Activated CD8-positive, alpha-beta memory T cell treated with anti-CD3 and anti-CD28 coated beads for 48 hours (primary cell): ENCODE data around the gene RPS26.
A peak's percentile ranks its signal among the peaks of the same experiment; 100 is the strongest.
"Not testable (repeated sequence)": the region's sequence is repeated elsewhere in the genome, so short reads cannot be mapped to it uniquely, and the experiment has no call there.

Source experiments
- DNase-seq, 3 experiments: peaks; one replicate each; pipeline ENCODE4 v3.0.0-alpha.2; 2020; ENCODE audit warnings: low read depth in 2 of 3, low spot score in 2 of 3

RPS26 gene

DNA sequence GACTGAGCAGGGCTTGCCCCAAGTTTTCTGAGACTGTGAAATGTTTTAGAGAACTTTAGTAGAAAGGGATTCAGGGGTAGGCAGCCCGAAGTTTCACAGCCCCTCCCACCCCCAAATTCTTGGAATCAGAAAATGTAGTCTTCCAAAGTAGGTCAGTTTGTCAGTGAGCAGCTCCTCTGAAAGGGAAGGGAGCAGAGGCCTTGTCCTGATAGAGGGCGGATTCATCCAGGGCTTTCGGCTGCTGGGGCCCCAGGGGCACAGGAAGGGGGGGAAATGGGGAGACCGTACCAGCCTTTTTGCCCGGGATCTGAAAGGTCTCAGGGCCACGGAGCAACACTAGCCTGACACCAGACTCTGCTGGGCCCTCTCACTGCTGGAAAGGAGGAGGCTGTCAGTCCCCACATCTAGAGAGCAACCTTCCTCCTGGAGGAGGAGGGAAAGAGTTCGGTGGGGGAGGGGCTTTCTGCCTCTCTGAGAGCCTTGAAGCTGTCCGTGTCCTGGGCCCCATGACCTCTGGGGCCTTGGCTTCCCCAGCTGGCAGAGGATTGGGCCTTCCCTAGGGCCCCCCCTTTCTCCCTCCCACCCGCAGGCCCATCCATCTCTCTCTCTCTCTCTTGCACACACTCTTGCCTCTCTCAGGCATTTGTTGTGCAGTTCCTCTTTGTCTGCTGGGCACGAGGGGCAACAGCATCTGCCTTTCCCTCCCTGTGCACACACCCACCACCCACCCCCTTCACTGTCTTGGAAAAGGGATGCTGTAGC, 21.1 kb upstream of the RPS26 start, which contains the start of gene IKZF4:
Gene IKZF4, plus strand, starts transcription at position 621 of the 762 bp plus-strand sequence. CDS start 451 bp downstream, outside the sequence.
- DNase-seq = no peak

DNA sequence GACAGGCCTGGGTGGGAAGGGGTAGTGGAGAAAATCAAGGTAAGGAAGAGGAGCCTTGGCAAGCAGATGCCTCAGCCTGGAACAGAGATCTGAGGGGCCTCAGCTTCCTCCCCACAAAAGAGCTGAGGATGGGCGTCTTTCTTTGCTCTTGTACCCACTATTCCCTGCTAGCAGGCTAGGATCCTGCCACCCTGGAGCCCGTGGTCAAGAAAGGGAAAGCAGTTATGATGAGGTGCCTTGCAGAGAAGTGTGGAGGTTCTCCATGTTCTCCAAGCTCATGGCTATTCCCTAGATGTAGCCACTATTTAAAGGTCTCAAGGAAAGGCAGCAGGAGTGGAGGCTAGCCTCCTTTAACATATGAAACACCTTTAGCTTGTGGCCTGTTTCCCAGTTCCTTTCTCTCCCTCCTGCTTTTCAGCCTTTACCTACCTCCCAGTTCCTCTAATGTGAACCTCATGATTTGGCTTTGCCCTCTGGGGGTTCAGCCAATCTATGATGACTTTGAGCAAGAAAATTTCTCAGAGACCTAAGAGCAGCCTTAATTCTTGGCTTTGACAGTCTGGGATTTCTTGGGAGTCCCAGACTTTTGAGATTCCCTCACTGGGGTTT, 19.7 kb upstream of the RPS26 start:
- no peak for DNase-seq

GRCh38 chr12:56028511-56029165, 13.1 kb upstream of the RPS26 start:
- no peak for DNase-seq

DNA sequence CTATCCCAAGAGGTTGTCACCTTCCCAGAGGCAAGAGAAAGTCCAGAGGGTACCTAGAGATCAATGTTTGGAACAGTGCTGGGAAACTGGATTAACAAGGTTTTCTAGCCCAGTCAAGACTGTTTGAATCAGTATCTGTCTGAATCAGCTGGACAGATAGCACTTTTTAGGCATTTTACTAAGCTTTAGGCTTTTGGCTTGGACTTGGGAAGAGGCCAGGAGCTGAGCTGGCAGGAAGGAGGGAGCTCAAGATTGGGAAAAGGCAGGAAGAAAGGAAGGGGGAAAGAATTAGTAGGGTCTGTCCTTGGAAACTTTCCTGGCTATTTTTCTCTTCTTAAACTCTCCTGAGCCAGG, 12.6 kb upstream of the RPS26 start:
- DNase-seq = no peak

DNA sequence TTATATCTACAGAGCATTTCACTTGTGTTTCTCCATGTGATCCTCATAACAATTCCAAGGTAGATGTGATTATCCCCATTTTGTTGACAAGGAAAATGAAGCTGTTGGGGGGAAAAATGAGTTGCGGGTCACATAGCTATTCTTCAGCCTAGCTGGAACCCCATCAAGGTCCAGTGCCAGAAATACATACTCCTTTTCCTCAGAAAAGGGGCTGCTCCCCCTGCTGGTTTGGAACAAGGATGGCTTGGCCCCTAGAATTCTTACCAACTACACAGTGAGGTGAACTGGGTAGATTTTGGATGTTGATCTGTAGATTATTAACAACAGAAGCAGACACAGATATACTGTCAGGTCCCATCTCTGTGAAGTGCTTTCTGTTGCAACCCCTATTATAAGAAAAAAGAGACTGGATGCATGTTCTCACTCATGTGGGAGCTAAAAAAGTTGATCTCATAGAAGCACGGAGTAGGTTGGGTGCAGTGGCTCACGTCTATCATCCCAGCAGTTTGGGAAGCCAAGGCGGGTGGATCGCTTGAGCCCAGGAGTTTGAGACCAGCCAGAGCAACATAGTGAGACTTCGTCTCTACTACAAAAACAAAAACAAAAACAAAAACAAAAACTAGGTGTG, 11.9 kb upstream of the RPS26 start:
- DNase-seq = no peak

GRCh38 chr12:56031987-56032386, 9.7 kb upstream of the RPS26 start:
- peak in 1 of 3 experiments; percentile 16 for DNase-seq

DNA sequence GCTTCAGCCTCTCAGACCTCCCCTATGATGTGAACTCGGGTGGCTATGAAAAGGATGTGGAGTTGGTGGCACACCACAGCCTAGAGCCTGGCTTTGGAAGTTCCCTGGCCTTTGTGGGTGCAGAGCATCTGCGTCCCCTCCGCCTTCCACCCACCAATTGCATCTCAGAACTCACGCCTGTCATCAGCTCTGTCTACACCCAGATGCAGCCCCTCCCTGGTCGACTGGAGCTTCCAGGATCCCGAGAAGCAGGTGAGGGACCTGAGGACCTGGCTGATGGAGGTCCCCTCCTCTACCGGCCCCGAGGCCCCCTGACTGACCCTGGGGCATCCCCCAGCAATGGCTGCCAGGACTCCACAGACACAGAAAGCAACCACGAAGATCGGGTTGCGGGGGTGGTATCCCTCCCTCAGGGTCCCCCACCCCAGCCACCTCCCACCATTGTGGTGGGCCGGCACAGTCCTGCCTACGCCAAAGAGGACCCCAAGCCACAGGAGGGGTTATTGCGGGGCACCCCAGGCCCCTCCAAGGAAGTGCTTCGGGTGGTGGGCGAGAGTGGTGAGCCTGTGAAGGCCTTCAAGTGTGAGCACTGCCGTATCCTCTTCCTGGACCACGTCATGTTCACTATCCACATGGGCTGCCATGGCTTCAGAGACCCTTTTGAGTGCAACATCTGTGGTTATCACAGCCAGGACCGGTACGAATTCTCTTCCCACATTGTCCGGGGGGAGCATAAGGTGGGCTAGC, 7.0 kb upstream of the RPS26 start:
- DNase-seq = peak in 2 of 3 experiments; percentile 17 to 44

DNA sequence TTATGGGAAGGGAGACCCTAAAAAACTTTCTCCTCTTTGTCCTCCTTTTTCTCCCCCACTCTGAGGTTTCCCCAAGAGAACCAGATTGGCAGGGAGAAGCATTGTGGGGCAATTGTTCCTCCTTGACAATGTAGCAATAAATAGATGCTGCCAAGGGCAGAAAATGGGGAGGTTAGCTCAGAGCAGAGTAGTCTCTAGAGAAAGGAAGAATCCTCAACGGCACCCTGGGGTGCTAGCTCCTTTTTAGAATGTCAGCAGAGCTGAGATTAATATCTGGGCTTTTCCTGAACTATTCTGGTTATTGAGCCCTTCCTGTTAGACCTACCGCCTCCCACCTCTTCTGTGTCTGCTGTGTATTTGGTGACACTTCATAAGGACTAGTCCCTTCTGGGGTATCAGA, 4.6 kb upstream of the RPS26 start:
- DNase-seq = no peak

- DNase-seq = no peak
Observed at GRCh38 chr12:56038022-56038655, 3.6 kb upstream of the RPS26 start.

- no peak for DNase-seq
Observed at GRCh38 chr12:56040151-56040550, 1.6 kb upstream of the RPS26 start.

DNA sequence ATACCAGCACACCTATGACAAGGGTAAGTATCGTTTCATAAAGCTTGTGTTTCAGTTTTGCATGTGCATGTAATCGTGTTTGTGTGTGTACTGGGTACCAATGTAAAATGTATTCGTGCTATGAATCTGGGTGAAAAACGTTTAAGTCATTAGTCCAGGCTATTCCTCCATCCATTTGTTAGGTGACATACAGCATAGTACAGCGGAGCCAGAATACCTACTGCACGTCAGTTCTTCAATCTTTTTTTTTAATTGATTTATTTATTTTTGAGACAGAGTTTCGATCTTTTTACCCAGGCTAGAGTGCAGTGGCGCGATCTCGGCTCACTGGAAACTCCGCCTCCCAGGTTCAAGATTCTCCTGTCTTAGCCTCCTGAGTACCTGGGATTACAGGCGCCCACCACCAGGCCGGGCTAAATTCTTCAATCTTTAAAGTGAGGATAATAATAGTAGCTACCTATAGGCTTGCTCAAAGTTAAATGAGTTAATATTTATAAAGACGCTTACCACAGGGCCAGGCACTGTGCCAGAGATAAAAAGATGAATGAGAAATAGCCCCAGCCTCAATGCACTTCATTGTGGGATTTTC, 661 bp upstream of the RPS26 start:
- DNase-seq = no peak

- DNase-seq = not testable (repeated sequence)
Observed at GRCh38 chr12:56042430-56042813, 704 bp downstream of the RPS26 start.

DNA sequence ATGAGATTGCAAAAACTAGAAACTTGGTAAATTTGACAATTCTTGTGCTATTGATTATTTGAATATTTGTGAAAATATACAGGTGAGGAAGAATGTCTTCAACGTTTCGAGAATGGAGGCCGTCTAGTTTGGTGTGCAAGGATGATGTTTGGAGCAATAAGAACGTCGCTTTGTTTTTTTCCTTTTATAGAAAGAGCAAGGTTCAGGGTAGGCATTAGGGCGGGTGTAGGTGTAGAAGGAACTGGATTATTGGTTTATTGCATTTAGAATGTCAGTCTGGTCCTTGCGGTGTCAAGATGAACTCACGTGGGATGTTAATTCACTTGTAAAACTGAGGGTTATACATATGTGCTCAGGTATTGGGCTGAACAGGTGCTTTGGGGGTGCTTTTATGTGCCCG, 1.1 kb downstream of the RPS26 start:
- no peak for DNase-seq

- DNase-seq = no peak
Observed at GRCh38 chr12:56046027-56046780, 4.5 kb downstream of the RPS26 start.

GRCh38 chr12:56053407-56053893, 11.7 kb downstream of the RPS26 start:
- DNase-seq = no peak

- DNase-seq = not testable (repeated sequence)
Observed at GRCh38 chr12:56059964-56060363, 18.2 kb downstream of the RPS26 start.

DNA sequence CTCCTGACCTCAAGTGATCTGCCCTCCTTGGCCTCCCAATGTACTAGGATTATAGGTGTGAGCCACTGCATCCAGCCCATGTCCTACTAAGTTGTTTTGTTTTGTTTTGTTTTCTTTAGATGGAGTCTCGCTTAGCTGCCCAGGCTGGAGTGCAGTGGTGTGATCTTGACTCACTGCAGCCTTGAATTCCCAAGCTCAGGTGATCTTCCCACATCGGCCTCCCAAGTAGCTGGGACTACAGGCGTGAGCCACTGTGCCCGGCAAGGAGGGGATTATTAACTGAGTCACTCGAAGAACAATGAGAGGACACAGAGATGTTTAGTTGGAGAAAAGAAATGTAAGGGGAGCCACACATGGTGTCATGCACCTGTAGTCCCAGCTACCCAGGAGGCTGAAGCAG, 20.3 kb downstream of the RPS26 start:
- no peak for DNase-seq

GRCh38 chr12:56062996-56063395, 21.3 kb downstream of the RPS26 start:
- no peak for DNase-seq

DNA sequence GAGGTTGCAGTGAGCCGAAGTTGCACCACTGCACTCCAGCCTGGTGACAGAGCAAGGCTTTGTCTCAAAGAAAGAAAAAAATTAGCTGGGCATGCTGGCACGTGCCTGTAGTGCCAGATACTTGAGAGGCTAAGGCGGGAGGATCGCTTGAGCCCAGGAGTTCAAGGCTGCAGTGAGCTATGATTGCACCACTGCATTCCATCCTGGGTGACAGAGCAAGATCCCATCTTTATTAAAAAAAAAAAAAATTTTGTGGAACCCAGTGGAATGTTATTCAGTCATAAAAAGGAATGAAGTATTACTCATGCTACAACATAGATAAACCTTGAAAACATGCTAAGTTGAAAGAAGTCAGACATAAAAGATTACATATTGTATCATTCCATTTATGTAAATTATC, 29.9 kb downstream of the RPS26 start:
- DNase-seq = no peak
